ENCODE data around the gene KRTAP12-1. TPM values are rescaled to one million over a fixed set of nuclear protein-coding genes. Genes with fewer than 3 reads are reported as not detected.

KRTAP12-1 gene
- total and polyA plus RNA-seq, 4 donors: not detected

GRCh38 chr21:44723177-44724131, 41.5 kb upstream of the KRTAP12-1 start:
- TF ChIP-seq CTCF (IDR thresholded peaks at IDR 0.05; ENCODE audit: control extremely low read depth, extremely low read depth): no peak
- Histone ChIP-seq H3K9me3 (ENCODE audit: control insufficient read depth in 4 of 4, insufficient read depth in 3 of 4, low read length in 3 of 4) (peaks cover 0 to 2% (median 0%) of the 10 kb centered on the region in 4 donors), H3K36me3 (ENCODE audit: control insufficient read depth in 4 of 4, insufficient read depth in 4 of 4, low read length in 4 of 4) (no peaks in the 10 kb centered on the region), H3K27me3 (ENCODE audit: control insufficient read depth in 3 of 3, insufficient read depth in 3 of 3, low read length in 2 of 3) (peaks cover 3 to 24% (median 22%) of the 10 kb centered on the region in 3 donors), H3K27ac (ENCODE audit: low read depth in 1 of 2, low read length in 1 of 2) (no peak overlapping the region), H3K4me1 (ENCODE audit: control insufficient read depth in 5 of 5, insufficient read depth in 5 of 5, low read length in 5 of 5) (peaks cover 0 to 5% (median 0%) of the 10 kb centered on the region in 5 donors), H3K9ac (ENCODE audit: insufficient read depth in 1 of 2, low read length in 2 of 2) (no peak overlapping the region), H3K4me3 (no peak overlapping the region)
- no peak for ATAC-seq (ENCODE audit: insufficient read depth, low FRiP score)
- 20 to 28% methylated on average over 58 to 61 of the region's 61 CpGs for WGBS, 2 donors
- DNase-seq: peak in 1 of 3 donors; percentile 35

GRCh38 chr21:44722731-44723130, 40.8 kb upstream of the KRTAP12-1 start:
- DNase-seq (peak in 1 of 3 donors; percentile 8), ATAC-seq (ENCODE audit: insufficient read depth, low FRiP score) (no peak)
- peaks cover 3 to 24% (median 24%) of the 10 kb centered on the region in 3 donors for H3K27me3 ChIP-seq (ENCODE audit: control insufficient read depth in 3 of 3, insufficient read depth in 3 of 3, low read length in 2 of 3)
- H3K9me3 ChIP-seq (ENCODE audit: control insufficient read depth in 4 of 4, insufficient read depth in 3 of 4, low read length in 3 of 4): peaks cover 0 to 2% (median 0%) of the 10 kb centered on the region in 4 donors
- no peak overlapping the region for H3K9ac ChIP-seq (ENCODE audit: insufficient read depth in 1 of 2, low read length in 2 of 2)
- no peak overlapping the region for H3K27ac ChIP-seq (ENCODE audit: low read depth in 1 of 2, low read length in 1 of 2)
- WGBS, 2 donors: 44 to 66% methylated on average over 5 of the region's 5 CpGs
- H3K4me1 ChIP-seq (ENCODE audit: control insufficient read depth in 5 of 5, insufficient read depth in 5 of 5, low read length in 5 of 5): peaks cover 0 to 5% (median 0%) of the 10 kb centered on the region in 5 donors
- H3K36me3 ChIP-seq (ENCODE audit: control insufficient read depth in 4 of 4, insufficient read depth in 4 of 4, low read length in 4 of 4): no peaks in the 10 kb centered on the region
- H3K4me3 ChIP-seq: no peak overlapping the region
- TF ChIP-seq CTCF (IDR thresholded peaks at IDR 0.05; ENCODE audit: control extremely low read depth, extremely low read depth): no peak

- H3K36me3 ChIP-seq (ENCODE audit: control insufficient read depth in 4 of 4, insufficient read depth in 4 of 4, low read length in 4 of 4): no peaks in the 10 kb centered on the region
- no peak overlapping the region for H3K4me3 ChIP-seq
- H3K27ac ChIP-seq (ENCODE audit: low read depth in 1 of 2, low read length in 1 of 2): no peak overlapping the region
- ATAC-seq (ENCODE audit: insufficient read depth, low FRiP score) (no peak), DNase-seq (no peak)
- no peak overlapping the region for H3K9ac ChIP-seq (ENCODE audit: insufficient read depth in 1 of 2, low read length in 2 of 2)
- peaks cover 0 to 5% (median 0%) of the 10 kb centered on the region in 4 donors for H3K9me3 ChIP-seq (ENCODE audit: control insufficient read depth in 4 of 4, insufficient read depth in 3 of 4, low read length in 3 of 4)
- peaks cover 0 to 5% (median 0%) of the 10 kb centered on the region in 5 donors for H3K4me1 ChIP-seq (ENCODE audit: control insufficient read depth in 5 of 5, insufficient read depth in 5 of 5, low read length in 5 of 5)
- peaks cover 3 to 31% (median 23%) of the 10 kb centered on the region in 3 donors for H3K27me3 ChIP-seq (ENCODE audit: control insufficient read depth in 3 of 3, insufficient read depth in 3 of 3, low read length in 2 of 3)
- 86 to 87% methylated on average over 2 of the region's 2 CpGs for WGBS, 2 donors
- TF ChIP-seq CTCF (IDR thresholded peaks at IDR 0.05; ENCODE audit: control extremely low read depth, extremely low read depth): no peak
These were observed 38.2 kb upstream of the KRTAP12-1 start for GRCh38 chr21:44720170-44720569.

Data from lung (tissue), 12 donors.